ENCODE measurements around the gene ANXA1. TPM values are rescaled to one million over a fixed set of nuclear protein-coding genes. Genes with fewer than 3 reads are reported as not detected.

ANXA1 gene, protein sequence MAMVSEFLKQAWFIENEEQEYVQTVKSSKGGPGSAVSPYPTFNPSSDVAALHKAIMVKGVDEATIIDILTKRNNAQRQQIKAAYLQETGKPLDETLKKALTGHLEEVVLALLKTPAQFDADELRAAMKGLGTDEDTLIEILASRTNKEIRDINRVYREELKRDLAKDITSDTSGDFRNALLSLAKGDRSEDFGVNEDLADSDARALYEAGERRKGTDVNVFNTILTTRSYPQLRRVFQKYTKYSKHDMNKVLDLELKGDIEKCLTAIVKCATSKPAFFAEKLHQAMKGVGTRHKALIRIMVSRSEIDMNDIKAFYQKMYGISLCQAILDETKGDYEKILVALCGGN
- 53.1 TPM for total RNA-seq
- long read RNA-seq, transcript ANXA1-201 (13 exons, 1,509 nt): major isoform, 68 of 71 reads
- long read RNA-seq, partial matches to known transcripts: 0 of 71 reads
- long read RNA-seq, other reads (novel, unspliced or antisense): 2 of 71 reads

GRCh38 chr9:73151653-73152542, at the start of gene ANXA1:
ANXA1 (plus strand) TSS chr9:73151865; CDS start chr9:73158536, 6,671 bp downstream.
- DNase-seq (no peak), ATAC-seq (ENCODE audit: poor library complexity) (peak; percentile 80)
- intact Hi-C loops (cut with DNase I): no loop called here

GRCh38 chr9:73104342-73104741, 47.3 kb upstream of the ANXA1 start:
- intact Hi-C loops (cut with DNase I): no loop called here
- ATAC-seq (ENCODE audit: poor library complexity) (no peak), DNase-seq (no peak)

DNA sequence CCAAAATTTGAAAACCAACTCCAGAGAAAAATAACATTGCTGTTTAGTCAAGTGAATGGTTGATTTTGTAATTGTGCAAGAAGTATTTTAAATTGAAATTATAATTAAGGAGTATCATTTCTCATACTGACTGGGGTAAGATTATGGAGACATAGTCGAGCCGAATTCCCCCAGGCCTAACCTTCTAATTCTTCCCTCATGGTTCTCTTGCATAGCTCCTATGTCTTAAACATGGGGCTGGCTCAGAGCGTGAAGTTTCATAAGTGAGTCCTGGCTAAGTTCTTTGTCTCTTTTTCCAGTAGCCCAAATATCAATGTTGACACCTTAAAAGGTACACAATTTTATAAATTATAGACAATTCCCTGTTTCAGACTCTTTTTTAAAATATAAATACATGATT, 46.7 kb upstream of the ANXA1 start:
- intact Hi-C loops (cut with DNase I): no loop called here
- ATAC-seq (ENCODE audit: poor library complexity): no peak
- DNase-seq: no peak

DNA sequence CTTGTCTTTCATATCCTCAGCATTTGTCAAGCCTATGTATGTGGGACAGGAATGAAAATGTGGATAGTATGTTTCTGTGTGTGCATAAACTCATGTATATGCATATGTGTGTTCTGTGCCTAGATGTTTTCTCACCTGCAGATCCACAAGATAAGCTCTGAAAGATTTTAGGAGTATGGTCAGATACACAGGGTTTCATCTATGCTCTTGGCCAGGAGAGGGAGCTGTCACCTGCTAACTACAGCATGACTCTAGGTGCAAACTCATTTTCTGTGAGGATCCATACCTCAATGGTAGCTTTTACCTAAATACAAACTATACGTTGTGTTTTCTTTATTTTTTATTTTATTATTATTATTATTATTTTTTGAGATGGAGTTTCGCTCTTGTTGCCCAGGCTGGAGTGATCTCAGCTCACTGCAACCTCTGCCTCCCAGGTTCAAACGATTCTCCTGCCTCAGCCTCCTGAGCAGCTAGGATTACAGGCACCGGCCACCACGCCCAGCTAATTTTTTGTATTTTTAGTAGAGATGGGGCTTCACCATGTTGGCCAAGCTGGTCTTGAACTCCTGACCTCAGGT, 44.1 kb upstream of the ANXA1 start:
- ATAC-seq (ENCODE audit: poor library complexity): peak; percentile 65
- intact Hi-C loops (cut with DNase I): loop anchor here (2.0 kb wide), 1 partner anchor 75 kb away; no protein-coding TSS in a partner anchor

GRCh38 chr9:73114058-73114457, 37.6 kb upstream of the ANXA1 start:
- no peak for ATAC-seq (ENCODE audit: poor library complexity)
- DNase-seq: no peak
- intact Hi-C loops (cut with DNase I): no loop called here

More for the DNA sequence above, 44.1 kb upstream of the ANXA1 start:
- peak; percentile 39 for DNase-seq

GRCh38 chr9:73114958-73115357, 36.7 kb upstream of the ANXA1 start:
- DNase-seq (no peak), ATAC-seq (ENCODE audit: poor library complexity) (no peak)
- intact Hi-C loops (cut with DNase I): no loop called here

- no peak for ATAC-seq (ENCODE audit: poor library complexity)
- DNase-seq: no peak
- intact Hi-C loops (cut with DNase I): no loop called here
Observed at GRCh38 chr9:73116031-73116430, 35.6 kb upstream of the ANXA1 start.

GRCh38 chr9:73116880-73117279, 34.8 kb upstream of the ANXA1 start:
- ATAC-seq (ENCODE audit: poor library complexity): no peak
- intact Hi-C loops (cut with DNase I): no loop called here

DNA sequence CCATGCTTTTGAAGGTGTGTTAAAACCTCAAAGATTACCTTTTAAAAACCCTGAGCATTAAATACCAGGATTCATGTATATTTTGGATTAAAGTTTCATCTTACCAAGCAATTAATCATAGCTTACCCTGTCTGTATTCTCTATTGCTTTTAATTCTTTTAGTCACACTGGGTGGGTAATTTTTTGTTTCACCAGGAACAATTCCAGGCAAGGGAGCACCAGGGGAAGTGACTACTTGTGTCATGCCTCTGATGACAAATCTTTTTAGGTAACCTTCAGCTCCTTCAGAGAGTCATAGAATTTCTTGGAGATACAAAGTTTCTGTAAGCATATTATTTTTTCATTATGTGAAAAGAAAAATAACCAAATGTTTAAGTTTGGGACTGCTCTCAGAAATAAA, 33.4 kb upstream of the ANXA1 start:
- ATAC-seq (ENCODE audit: poor library complexity) (no peak), DNase-seq (no peak)
- intact Hi-C loops (cut with DNase I): no loop called here

More at GRCh38 chr9:73116880-73117279, 34.8 kb upstream of the ANXA1 start:
- no peak for DNase-seq

DNA sequence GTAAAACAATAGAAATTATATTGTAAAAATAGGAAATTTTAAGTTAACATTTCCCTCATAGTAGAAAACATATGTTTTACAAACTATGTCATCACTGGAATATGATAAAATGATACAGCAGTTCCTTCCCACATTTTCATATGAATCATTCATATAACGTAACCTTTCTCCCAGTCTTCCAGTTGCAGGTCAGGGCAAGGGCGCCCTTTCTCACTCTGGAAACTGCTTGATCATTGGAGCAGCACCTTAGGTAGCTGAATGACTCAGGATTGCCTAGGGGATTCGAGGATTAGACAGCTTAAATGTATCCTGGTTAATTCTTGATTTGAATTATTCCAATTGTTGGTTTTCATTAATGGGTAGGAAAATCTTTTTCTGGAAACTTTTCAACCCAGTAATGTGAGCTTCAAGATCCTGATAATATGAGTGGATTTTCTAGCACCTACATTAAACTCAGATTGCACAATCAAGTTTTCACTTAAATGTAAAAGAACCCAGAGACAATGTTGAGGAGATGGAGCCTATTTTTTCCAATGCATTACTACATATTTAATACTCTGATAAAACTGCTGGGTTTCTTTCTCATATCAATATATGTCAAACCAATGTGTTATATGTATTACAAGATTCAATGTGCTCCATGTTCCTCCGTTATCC, 32.6 kb upstream of the ANXA1 start:
- ATAC-seq (ENCODE audit: poor library complexity): no peak
- DNase-seq: no peak
- intact Hi-C loops (cut with DNase I): no loop called here

- ATAC-seq (ENCODE audit: poor library complexity): no peak
- DNase-seq: no peak
- intact Hi-C loops (cut with DNase I): no loop called here
Observed at GRCh38 chr9:73121375-73121935, 30.2 kb upstream of the ANXA1 start.

- intact Hi-C loops (cut with DNase I): no loop called here
- ATAC-seq (ENCODE audit: poor library complexity) (no peak), DNase-seq (no peak)
Observed at GRCh38 chr9:73125651-73126050, 26.0 kb upstream of the ANXA1 start.

- ATAC-seq (ENCODE audit: poor library complexity): no peak
- DNase-seq: no peak
- intact Hi-C loops (cut with DNase I): no loop called here
Observed at GRCh38 chr9:73129941-73130685, 21.6 kb upstream of the ANXA1 start.

DNA sequence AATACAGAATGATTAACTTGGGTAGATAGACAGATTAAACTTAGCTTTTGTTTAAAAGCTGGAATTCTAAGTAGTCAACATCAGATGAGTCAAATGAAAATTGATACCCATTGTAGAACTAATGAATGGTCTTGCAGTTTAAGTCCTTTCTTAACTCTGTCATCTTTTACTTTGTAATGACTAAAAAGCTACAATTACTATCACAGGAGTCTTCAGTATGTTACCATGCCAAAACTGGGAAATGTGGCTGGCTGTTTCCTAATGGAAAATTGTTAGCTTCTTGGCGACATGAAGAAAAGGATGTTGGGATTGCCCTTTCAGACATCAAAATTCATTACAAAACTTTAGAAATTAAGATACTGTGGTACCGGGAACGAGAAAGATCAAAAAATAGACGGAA, 20.2 kb upstream of the ANXA1 start:
- intact Hi-C loops (cut with DNase I): no loop called here
- DNase-seq: no peak

DNA sequence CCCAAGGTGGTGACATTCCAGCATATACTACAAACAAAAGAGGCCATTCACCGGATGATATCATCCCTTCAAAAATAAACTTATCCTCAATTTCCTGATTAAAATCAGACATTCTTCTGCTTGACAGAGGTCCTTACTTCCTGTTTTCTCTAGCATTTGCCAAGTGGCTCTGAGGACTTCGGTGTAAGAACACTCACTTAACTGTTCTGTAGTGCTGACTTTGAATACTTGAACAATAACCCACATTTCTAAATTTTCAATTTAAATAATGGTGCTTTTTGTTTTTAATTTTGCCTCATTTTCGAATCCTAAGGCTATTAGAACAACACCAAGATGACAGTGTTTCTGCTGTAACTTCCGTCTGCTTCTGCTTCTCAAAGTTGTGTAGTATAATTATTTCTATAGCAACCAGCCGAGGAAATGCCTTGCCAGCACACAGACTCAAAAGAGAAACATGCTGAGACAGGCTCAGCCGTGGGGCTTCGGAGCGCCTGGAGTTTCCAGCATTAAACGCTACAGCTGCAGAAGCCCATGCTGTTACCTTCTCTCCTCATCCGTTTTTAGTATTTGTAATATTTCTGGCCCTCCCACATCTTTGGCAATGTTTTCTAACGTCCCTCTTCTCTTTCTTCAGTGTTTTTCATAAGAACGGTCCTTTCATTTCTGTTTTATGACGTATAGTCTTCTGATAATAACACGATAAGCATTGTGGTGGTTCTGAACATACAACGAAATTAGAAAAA, 19.5 kb upstream of the ANXA1 start:
- intact Hi-C loops (cut with DNase I): no loop called here
- ATAC-seq (ENCODE audit: poor library complexity): peak; percentile 96
- peak; percentile 83 for DNase-seq

More for the DNA sequence above, 20.2 kb upstream of the ANXA1 start:
- ATAC-seq (ENCODE audit: poor library complexity): no peak

DNA sequence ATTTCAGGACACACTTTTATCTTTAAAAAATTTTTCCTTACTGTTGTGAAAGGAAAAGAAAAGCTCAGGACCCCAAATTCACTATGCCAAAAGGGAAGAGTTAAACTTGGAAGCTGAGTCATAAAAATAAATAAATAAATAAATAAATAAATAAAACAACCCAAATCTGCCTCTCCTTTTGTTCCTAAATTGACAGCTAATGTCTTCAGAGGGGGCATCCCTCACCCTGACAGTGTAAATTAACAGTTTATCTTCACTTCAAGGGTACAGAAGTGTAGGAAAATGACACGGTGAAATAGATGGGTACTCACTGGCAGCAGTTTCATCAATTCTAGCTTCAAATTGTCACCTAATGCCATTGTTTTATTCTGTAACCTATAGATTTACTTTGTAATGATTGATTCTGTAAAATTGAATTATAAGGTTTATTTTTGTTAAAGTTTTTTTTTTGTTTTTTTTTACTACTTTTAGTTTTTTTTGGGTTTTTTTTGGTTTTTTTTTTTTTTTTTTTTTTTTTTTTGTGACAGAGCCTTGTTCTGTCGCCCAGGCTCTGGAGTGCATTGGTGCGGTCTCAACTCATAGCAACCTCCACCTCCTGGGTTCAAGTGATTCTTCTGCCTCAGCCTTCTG, 18.5 kb upstream of the ANXA1 start:
- DNase-seq: no peak
- peak; percentile 18 for ATAC-seq (ENCODE audit: poor library complexity)
- intact Hi-C loops (cut with DNase I): no loop called here

Measured in Right ventricle myocardium superior (tissue), 1 donor.